Measurements from ENCODE around the gene ZNF83. TPM values are rescaled to one million over a fixed set of nuclear protein-coding genes. Genes with fewer than 3 reads are reported as not detected.
"Not testable (repeated sequence)": the region's sequence is repeated elsewhere in the genome, so short reads cannot be mapped to it uniquely, and the experiment has no call there.

The ZNF83 gene
- polyA plus RNA-seq, 6 donors from 2014 or later = 6.7 to 31.5 (median 14.8) TPM

DNA sequence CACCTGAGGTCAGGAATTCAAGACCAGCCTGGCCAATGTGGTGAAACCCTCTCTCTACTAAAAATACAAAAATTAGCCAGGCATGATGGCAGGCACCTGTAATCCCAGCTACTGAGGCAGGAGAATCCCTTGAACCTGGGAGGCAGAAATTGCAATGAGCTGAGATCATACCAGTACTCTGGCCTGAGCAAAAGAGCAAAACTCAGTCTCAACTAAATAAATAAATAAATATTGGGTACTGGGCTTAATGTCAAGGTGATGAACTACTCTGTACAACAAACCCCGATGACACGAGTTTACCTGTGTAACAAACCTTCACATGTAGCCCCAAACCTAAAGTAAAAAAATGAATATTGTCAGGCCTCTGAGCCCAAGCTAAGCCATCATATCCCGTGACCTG lies 10.7 kb downstream of the ZNF83 start:
- not testable (repeated sequence) for H3K4me3 Mint-ChIP-seq; H3K27me3 Mint-ChIP-seq; H3K27ac Mint-ChIP-seq; H3K9me3 Mint-ChIP-seq; ATAC-seq (ENCODE audit: low read depth in 2 of 2); DNase-seq
- Mint-ChIP-seq H3K36me3 (peaks cover 7 to 27% of the 10 kb centered on the region in 2 donors), H3K4me1 (peaks cover 24 to 35% (median 27%) of the 10 kb centered on the region in 3 donors)

DNA sequence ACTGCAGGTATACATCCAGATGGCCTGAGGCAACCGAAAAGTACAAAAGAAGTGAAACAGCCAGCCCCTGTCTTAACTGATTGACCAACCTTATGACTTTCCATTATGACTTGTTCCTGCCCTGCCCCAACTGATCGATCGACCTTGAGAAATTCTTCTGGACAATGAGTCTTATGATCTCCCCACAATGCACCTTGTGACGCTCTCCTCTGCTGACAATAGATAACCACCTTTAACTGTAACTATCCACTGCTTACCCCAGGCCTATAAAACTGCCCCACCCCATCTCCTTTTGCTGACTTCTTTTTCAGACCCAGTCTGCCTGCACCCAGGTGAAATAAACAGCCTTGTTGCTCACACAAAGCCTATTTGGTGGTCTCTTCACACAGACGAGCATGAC lies 11.2 kb downstream of the ZNF83 start:
- peaks cover 7 to 30% of the 10 kb centered on the region in 2 donors for H3K36me3 Mint-ChIP-seq
- DNase-seq = no peak
- peaks cover 0 to 3% (median 0%) of the 10 kb centered on the region in 7 donors for H3K9me3 Mint-ChIP-seq
- no peak overlapping the region for H3K4me3 Mint-ChIP-seq
- peaks cover 28 to 36% (median 29%) of the 10 kb centered on the region in 3 donors for H3K4me1 Mint-ChIP-seq
- no peak overlapping the region for H3K27ac Mint-ChIP-seq
- no peak for ATAC-seq (ENCODE audit: low read depth in 2 of 2)
- H3K27me3 Mint-ChIP-seq = no peaks in the 10 kb centered on the region

DNA sequence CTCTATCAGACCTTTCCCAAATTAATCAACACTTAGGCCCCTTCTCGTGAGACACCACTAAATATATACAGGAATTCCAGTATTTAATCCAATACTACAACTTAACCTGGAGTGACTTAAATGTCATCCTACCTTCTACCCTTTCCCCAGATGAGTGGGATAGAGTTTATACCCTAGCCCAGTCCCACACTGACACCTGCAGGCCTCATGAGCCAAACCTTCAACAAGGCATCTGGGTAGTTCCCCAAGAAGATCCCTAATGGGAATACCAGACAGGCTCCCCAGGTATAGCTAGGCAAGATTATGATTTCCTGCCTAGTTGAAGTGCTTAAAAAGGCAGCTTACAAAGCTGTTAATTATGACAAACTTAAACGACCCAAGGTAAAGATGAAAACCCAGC lies 15.9 kb downstream of the ZNF83 start:
- no peak for ATAC-seq (ENCODE audit: low read depth in 2 of 2)
- Mint-ChIP-seq H3K36me3 (peaks cover 6 to 22% of the 10 kb centered on the region in 2 donors), H3K9me3 (peaks cover 0 to 17% (median 1%) of the 10 kb centered on the region in 7 donors), H3K4me1 (peaks cover 14 to 29% (median 18%) of the 10 kb centered on the region in 3 donors), H3K27ac (peak overlapping the region in 4 of 6 donors; percentile 7 to 75 (median 46)), H3K27me3 (no peaks in the 10 kb centered on the region), H3K4me3 (no peak overlapping the region)
- no peak for DNase-seq

DNA sequence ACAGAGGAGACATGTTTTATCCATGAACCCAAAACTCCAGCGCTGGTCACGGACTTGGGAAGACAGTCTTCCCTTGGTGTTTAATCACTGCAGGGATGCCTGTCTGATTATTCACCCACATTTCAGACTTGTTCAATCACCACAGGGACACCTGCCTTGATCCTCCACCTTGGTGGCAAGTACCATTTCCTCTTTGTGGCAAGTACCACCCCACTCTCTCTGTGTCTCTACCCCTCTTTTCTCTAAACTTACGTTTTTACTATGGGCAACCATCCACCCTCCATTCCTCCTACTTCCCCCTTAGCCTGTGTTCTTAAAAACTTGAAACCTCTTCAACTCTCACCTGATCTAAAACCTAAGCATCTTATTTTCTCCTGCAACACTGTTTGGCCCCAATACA lies 16.8 kb downstream of the ZNF83 start:
- Mint-ChIP-seq H3K36me3 (peaks cover 12 to 31% of the 10 kb centered on the region in 2 donors), H3K9me3 (peaks cover 0 to 26% (median 6%) of the 10 kb centered on the region in 7 donors), H3K4me3 (peak overlapping the region in 1 of 8 donors; percentile 17)

DNA sequence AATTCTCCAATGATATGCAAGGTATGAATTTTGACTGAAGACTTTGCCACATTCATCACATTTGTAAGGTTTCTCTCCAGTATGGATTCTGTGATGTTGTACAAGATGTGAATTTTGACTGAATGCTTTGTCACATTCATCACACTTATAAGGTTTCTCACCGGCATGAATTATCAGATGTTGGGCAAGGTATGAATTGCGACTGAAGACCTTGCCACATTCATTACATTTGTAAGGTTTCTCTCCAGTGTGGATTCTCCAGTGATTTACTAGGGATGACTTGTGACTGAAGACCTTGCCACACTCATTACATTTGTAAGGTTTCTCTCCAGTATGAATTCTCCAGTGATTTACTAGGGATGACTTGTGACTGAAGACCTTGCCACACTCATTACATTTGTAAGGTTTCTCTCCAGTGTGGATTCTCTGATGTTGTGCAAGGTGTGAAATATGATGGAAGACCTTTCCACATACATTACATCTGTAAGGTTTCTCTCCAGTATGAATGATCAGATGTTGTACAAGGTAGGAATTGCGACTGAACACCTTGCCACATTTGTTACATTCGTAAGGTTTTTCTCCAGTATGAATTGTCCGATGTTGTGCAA lies 24.8 kb downstream of the ZNF83 start:
- H3K27ac Mint-ChIP-seq = no peak overlapping the region

More for the DNA sequence above, 16.8 kb downstream of the ZNF83 start:
- Mint-ChIP-seq H3K27me3 (no peaks in the 10 kb centered on the region), H3K4me1 (peaks cover 18 to 29% (median 20%) of the 10 kb centered on the region in 3 donors), H3K27ac (peak overlapping the region in 4 of 6 donors; percentile 3 to 80 (median 20))
- no peak for DNase-seq
- peak; percentile 30 to 54 for ATAC-seq (ENCODE audit: low read depth in 2 of 2)

DNA sequence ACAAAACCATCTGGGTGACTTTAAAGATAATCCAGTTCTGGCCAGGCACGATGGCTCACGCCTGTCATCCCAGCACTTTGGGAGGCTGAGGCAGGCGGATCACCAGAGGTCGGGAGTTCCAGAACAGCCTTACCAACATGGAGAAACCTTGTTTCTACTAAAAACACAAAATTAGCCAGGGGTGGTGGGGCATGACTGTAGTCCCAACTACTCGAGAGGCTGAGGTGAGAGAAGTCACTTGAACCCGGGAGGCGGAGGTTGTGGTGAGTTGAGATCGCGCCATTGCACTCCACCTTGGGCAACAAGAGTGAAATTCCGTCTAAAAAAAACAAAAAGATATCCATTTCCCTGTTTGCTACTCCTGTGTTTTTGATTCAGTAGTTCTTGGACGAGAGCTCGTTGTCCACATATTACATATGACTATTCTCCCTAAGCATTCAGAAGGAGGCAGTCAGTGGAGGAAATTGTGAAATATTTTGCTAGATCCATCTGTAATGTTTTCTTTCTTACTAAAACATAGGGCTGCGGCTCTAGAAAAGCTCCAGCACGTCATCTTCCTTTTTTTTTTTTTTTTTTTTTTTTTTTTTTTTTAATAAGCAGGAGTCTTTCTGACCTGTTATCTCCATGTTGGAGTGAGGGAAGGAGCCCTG lies 34.5 kb downstream of the ZNF83 start:
- Mint-ChIP-seq H3K27ac (no peak overlapping the region), H3K4me1 (peaks cover 25 to 43% (median 42%) of the 10 kb centered on the region in 3 donors), H3K4me3 (peak overlapping the region in 2 of 8 donors; percentile 54 to 91), H3K36me3 (peaks cover 4 to 14% of the 10 kb centered on the region in 2 donors), H3K9me3 (peaks cover 0 to 16% (median 2%) of the 10 kb centered on the region in 7 donors), H3K27me3 (no peaks in the 10 kb centered on the region)
- ATAC-seq (ENCODE audit: low read depth in 2 of 2) = no peak
- no peak for DNase-seq

More for the DNA sequence above, 24.8 kb downstream of the ZNF83 start:
- ATAC-seq (ENCODE audit: low read depth in 2 of 2) (no peak), DNase-seq (no peak)
- peaks cover 45 to 55% of the 10 kb centered on the region in 2 donors for H3K36me3 Mint-ChIP-seq
- H3K27me3 Mint-ChIP-seq = no peaks in the 10 kb centered on the region
- H3K4me3 Mint-ChIP-seq = no peak overlapping the region
- H3K9me3 Mint-ChIP-seq = peaks cover 0 to 83% (median 44%) of the 10 kb centered on the region in 7 donors
- H3K4me1 Mint-ChIP-seq = peaks cover 10 to 13% (median 12%) of the 10 kb centered on the region in 3 donors

DNA sequence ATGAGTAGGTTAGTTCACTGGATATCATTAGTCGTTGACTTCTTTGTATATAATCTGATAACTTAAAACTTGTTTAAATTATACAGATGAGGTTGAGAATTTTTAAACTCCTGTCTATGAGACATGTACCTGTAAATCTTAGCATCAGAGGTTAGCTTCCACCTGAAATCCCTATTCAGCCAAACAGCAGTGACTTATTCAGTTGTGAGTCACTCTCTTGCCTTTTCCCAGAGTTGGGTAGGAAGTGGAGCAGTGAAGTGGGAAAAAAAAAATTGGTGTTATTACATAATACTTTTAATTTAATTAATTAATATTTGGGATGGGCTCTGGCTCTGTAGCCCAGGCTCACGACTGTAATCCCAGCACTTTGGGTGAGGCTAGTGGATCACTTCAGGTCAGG lies 35.2 kb downstream of the ZNF83 start:
- H3K4me1 Mint-ChIP-seq = peaks cover 25 to 42% (median 40%) of the 10 kb centered on the region in 3 donors
- peak overlapping the region in 6 of 8 donors; percentile 90 to 97 (median 94) for H3K4me3 Mint-ChIP-seq
- H3K27ac Mint-ChIP-seq = peak overlapping the region in 2 of 6 donors; percentile 57 to 85
- H3K9me3 Mint-ChIP-seq = peaks cover 0 to 13% (median 2%) of the 10 kb centered on the region in 7 donors
- DNase-seq = no peak
- no peak for ATAC-seq (ENCODE audit: low read depth in 2 of 2)
- peaks cover 4 to 14% of the 10 kb centered on the region in 2 donors for H3K36me3 Mint-ChIP-seq
- H3K27me3 Mint-ChIP-seq = no peaks in the 10 kb centered on the region

DNA sequence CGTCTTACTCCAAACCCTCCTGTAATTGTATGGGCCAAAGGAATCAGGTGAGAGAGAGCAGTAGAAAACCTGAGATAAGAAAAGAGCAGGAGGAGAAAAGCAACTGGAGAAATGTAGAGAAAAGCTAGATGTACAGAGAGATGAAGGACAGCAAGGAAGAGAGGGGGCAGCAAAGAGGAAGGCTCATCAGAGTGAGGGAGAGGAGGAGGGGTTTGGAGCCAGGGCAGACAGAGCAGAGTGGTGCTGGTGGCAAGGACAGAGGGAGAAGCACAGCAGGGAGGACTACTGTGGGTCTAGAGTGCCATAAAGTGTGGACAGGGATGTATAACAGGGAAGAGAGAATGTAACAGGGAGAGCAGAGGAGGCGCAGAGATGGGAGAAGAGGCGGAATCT lies 36.2 kb downstream of the ZNF83 start:
- not testable (repeated sequence) for DNase-seq; ATAC-seq (ENCODE audit: low read depth in 2 of 2); H3K27me3 Mint-ChIP-seq
- Mint-ChIP-seq H3K4me1 (peaks cover 25 to 42% (median 37%) of the 10 kb centered on the region in 3 donors), H3K9me3 (peaks cover 0 to 18% (median 5%) of the 10 kb centered on the region in 7 donors), H3K36me3 (peaks cover 5 to 19% of the 10 kb centered on the region in 2 donors), H3K4me3 (peak overlapping the region; percentile 90 to 98 (median 94)), H3K27ac (peak overlapping the region in 5 of 6 donors; percentile 64 to 96 (median 94))

DNA sequence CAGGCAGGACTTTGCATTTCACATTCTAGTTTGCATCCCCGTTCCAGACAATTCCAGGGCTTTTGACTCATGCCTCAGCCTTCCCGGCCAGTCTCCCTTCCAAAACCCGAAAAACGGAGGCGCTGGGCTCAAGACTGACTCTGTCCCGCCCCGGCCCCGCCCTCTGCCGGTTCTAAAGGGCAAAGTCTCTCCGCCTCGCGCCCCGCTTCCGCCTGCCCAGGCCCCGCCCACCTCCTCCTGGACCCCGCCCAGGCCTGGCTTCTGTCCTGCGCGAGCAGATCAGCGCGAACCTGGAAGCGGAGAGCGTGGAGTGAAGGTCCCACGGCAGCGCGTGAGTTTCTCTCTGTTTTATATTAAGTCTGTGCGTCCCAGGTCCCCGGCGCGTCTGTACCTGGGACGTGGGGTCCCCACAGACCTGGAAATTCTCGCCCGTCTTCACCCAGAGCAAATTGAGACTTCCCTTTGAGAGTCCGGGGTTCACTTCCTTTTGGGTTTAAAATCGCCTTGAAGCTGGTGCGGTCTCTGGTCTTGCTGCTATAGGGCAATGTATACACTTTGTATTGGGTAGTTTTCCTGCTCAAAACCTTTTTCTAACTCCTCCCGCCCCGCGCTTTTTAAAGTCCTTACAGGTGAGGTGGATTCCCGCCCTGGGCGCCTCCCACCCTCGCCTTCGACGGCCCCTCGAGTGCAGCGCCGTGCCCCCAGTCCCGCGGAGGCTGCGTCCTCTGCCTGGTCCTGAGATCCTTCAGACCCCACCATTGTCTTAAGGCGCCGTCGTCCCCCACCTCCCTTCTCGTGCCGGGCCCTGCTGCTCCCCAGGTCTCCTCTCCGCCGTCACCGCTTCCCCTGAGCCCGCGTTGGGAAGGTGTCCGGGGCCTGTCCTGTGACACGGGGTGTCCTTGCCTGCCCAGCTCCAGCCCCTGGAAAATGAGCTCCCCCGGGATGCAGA lies 36.9 kb downstream of the ZNF83 start:
- Mint-ChIP-seq H3K36me3 (peaks cover 9 to 22% of the 10 kb centered on the region in 2 donors), H3K9me3 (peaks cover 0 to 18% (median 9%) of the 10 kb centered on the region in 7 donors), H3K27me3 (no peaks in the 10 kb centered on the region), H3K4me1 (peaks cover 25 to 39% (median 30%) of the 10 kb centered on the region in 3 donors), H3K27ac (peak overlapping the region; percentile 85 to 96 (median 92)), H3K4me3 (peak overlapping the region; percentile 90 to 98 (median 94))
- DNase-seq = peak; percentile 89
- peak; percentile 95 to 97 for ATAC-seq (ENCODE audit: low read depth in 2 of 2)

DNA sequence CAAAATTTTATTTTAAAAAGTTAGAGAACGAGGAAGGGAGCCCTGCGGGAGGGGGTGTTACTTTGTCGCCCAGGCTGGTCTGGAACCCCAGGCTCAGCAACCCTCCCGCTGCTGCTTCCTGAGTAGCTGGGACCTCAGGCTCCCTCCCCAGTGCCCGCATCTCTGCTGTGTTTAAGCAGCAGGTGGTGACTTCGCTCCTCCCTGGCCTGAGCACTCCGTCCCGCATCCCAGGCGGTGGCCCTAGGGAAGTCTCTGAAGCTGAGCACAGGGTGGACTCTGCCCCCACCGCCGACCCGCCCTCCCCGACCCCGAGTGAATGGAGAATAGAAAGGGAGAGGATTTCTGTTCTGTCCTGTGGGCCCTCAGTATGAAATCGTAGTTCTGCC lies 37.5 kb downstream of the ZNF83 start:
- H3K9me3 Mint-ChIP-seq = peaks cover 0 to 23% (median 10%) of the 10 kb centered on the region in 7 donors
- DNase-seq = no peak
- H3K27me3 Mint-ChIP-seq = no peaks in the 10 kb centered on the region
- H3K4me1 Mint-ChIP-seq = peaks cover 22 to 35% (median 23%) of the 10 kb centered on the region in 3 donors
- ATAC-seq (ENCODE audit: low read depth in 2 of 2) = peak; percentile 6 to 10
- H3K36me3 Mint-ChIP-seq = peaks cover 14 to 22% of the 10 kb centered on the region in 2 donors
- peak overlapping the region; percentile 90 to 98 (median 94) for H3K4me3 Mint-ChIP-seq
- peak overlapping the region in 4 of 6 donors; percentile 81 to 96 (median 90) for H3K27ac Mint-ChIP-seq

DNA sequence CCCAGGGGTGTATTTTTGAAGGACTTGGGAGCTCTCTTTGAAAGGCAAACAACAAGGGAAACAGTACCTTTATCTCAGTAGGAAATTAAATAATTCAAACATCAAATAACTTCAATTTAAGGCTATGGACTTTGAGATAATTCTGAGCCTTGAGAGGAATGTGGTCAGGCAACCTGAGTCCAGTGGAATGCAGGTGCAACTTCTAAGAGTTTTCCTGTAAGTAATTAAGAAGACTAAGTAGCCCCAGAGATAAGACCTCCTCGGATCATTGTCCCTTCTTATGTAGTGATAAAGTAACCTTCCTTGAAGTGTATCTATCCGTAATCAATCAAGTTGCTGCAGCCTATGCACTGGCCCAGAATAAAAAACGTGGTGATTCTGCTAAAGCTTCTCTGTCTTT lies 38.9 kb downstream of the ZNF83 start:
- Mint-ChIP-seq H3K9me3 (peaks cover 0 to 30% (median 10%) of the 10 kb centered on the region in 7 donors), H3K27ac (no peak overlapping the region), H3K4me1 (peaks cover 14 to 25% (median 14%) of the 10 kb centered on the region in 3 donors), H3K27me3 (no peaks in the 10 kb centered on the region), H3K4me3 (peak overlapping the region in 1 of 8 donors; percentile 63), H3K36me3 (peaks cover 19 to 21% of the 10 kb centered on the region in 2 donors)
- DNase-seq (no peak), ATAC-seq (ENCODE audit: low read depth in 2 of 2) (no peak)

DNA sequence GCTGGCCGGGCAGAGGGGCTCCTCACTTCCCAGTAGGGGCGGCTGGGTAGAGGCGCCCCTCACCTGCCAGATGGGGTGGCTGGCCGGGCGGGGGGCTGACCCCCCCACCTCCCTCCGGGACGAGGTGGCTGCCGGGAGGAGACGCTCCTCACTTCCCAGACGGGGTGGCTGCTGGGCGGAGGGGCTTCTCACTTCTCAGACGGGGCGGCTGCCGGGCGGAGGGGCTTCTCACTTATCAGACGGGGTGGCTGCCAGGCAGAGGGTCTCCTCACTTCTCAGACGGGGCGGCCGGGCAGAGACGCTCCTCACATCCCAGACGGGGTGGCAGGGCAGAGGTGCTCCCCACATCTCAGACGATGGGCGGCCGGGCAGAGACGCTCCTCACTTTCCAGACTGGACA lies 44.7 kb downstream of the ZNF83 start:
- not testable (repeated sequence) for H3K27me3 Mint-ChIP-seq; H3K4me3 Mint-ChIP-seq; H3K4me1 Mint-ChIP-seq; ATAC-seq (ENCODE audit: low read depth in 2 of 2); H3K27ac Mint-ChIP-seq; DNase-seq
- H3K36me3 Mint-ChIP-seq = peaks cover 21 to 24% of the 10 kb centered on the region in 2 donors
- H3K9me3 Mint-ChIP-seq = peaks cover 0 to 45% (median 10%) of the 10 kb centered on the region in 7 donors

DNA sequence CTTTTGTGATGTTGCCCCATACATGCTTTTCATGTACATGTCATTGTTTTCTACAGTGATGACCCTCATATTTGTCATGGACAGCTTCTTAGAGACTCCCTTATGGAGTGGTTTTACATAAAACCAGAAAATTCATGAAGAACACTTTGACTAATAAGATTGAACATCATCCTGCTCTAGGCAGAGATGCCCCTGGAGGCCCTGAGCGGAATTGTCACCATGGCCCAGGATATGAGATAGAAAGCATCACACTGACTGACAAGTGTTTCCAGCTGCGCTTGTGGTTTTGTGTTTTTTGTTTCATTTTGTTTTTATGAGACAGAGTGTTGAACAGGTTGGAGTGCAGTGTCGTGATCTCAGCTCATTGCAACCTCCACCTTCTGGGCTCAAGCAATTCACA lies 45.9 kb downstream of the ZNF83 start:
- Mint-ChIP-seq H3K27ac (no peak overlapping the region), H3K9me3 (peaks cover 3 to 46% (median 8%) of the 10 kb centered on the region in 7 donors), H3K27me3 (no peaks in the 10 kb centered on the region), H3K4me3 (no peak overlapping the region), H3K36me3 (peaks cover 23 to 24% of the 10 kb centered on the region in 2 donors), H3K4me1 (peaks cover 0 to 4% (median 2%) of the 10 kb centered on the region in 3 donors)
- DNase-seq (no peak), ATAC-seq (ENCODE audit: low read depth in 2 of 2) (no peak)
